OCI-LY1 (cell line): ENCODE measurements around the gene UNC13A.

Experiments
- H2AFZ ChIP-seq: fragments of 200-600 bp; sonication (generic), shearing (Covaris generic); 2 replicates; pipeline ENCODE4 v1.6.0; 2014; ENCODE audit warnings: antibody characterized with exemption, mild to moderate bottlenecking, low read length
- H3F3A ChIP-seq: fragments of 200-600 bp; sonication (generic), shearing (Covaris generic); 2 replicates; pipeline ENCODE4 v1.6.0; 2014; ENCODE audit warnings: mild to moderate bottlenecking, antibody characterized with exemption, low read length, moderate library complexity; ENCODE audit not compliant: insufficient read depth
- H3K27ac ChIP-seq: fragments of 200-600 bp; sonication (generic); 2 replicates; pipeline ENCODE4 v1.5.1; 2014; ENCODE audit warnings: low read length, mixed run types, mild to moderate bottlenecking, low read depth; ENCODE audit not compliant: poor library complexity, severe bottlenecking
- H3K27me3 ChIP-seq: fragments of 200-600 bp; sonication (generic); 2 replicates; pipeline ENCODE4 v1.6.0; 2014; ENCODE audit warnings: antibody characterized with exemption, mild to moderate bottlenecking, low read length, moderate library complexity; ENCODE audit not compliant: insufficient read depth
- H3K36me3 ChIP-seq: fragments of 200-600 bp; sonication (generic); 2 replicates; pipeline ENCODE4 v1.6.1; 2014; ENCODE audit warnings: mild to moderate bottlenecking, antibody characterized with exemption, low read length, moderate library complexity, mixed read lengths; ENCODE audit not compliant: insufficient read depth
- H3K4me1 ChIP-seq: fragments of 200-600 bp; sonication (generic); 2 replicates; pipeline ENCODE4 v1.5.1; 2014; ENCODE audit warnings: mild to moderate bottlenecking, low read length, moderate library complexity; ENCODE audit not compliant: insufficient read depth, severe bottlenecking
- H3K4me2 ChIP-seq: fragments of 200-600 bp; sonication (generic), shearing (Covaris generic); 2 replicates; pipeline ENCODE4 v1.6.1; 2014; ENCODE audit warnings: low read length
- H3K4me3 ChIP-seq: fragments of 200-600 bp; sonication (generic); 2 replicates; pipeline ENCODE4 v1.5.1; 2014; ENCODE audit warnings: low read length, low read depth, mild to moderate bottlenecking, mixed read lengths; ENCODE audit not compliant: poor library complexity, severe bottlenecking
- H3K79me2 ChIP-seq: fragments of 200-600 bp; shearing (Covaris generic); 2 replicates; pipeline ENCODE4 v1.6.1; 2016; ENCODE audit warnings: mixed run types, low read length, mixed read lengths; ENCODE audit not compliant: insufficient read depth
- H3K9ac ChIP-seq: fragments of 200-600 bp; sonication (generic), shearing (Covaris generic); 2 replicates; pipeline ENCODE4 v1.6.1; 2014; ENCODE audit warnings: mild to moderate bottlenecking, low read length, mixed read lengths
- H3K9me2 ChIP-seq: fragments of 200-600 bp; sonication (generic), shearing (Covaris generic); 2 replicates; pipeline ENCODE4 v1.6.1; 2014; ENCODE audit warnings: low read depth, mild to moderate bottlenecking, low read length, mixed read lengths
- H3K9me3 ChIP-seq: fragments of 200-600 bp; shearing (Covaris generic); 2 replicates; pipeline ENCODE4 v1.6.1; 2014; ENCODE audit warnings: low read length, mixed read lengths
- H4K20me1 ChIP-seq: fragments of 200-600 bp; sonication (generic), shearing (Covaris generic); 2 replicates; pipeline ENCODE4 v1.6.0; 2016; ENCODE audit warnings: mild to moderate bottlenecking, low read length; ENCODE audit not compliant: insufficient read depth
- EZH2 ChIP-seq: fragments of 200-600 bp; sonication (generic), shearing (Covaris generic); IDR thresholded peaks from 2 replicates; pipeline ENCODE4 v1.8.0; 2017; ENCODE audit warnings: borderline replicate concordance, mixed run types, mild to moderate bottlenecking, antibody characterized with exemption, low read length, moderate library complexity, mixed read lengths
- TF ChIP-seq, protein P1 (sequence below): fragments of 200-600 bp; sonication (generic), shearing (Covaris generic); IDR thresholded peaks from 2 replicates; pipeline ENCODE4 v1.5.1; 2017; ENCODE audit warnings: mild to moderate bottlenecking, antibody characterized with exemption, low read length, moderate library complexity, mixed read lengths

UNC13A gene

DNA sequence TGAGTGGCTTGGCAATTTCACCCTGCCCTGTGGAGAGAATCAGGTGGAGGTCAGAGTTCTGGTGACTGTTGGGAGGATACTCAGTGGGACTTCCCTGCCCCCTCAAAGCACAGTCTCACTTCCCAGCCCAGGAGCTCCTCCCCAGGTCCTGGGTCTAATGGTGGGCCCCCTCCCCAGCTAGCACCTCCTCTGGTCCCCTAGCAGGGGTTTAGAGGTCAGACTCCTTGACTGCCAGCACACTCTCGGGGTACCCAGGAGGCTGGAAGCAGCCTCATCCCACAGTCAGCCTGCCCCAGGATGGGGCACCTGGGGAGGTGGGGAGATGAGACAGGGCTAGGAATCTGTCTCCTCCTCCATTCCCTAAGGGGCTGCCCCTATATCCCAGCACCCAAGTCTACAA lies 67.5 kb downstream of the UNC13A start:
- H3K79me2 ChIP-seq: no peaks in the 10 kb centered on the region
- TF ChIP-seq, protein P1, sequence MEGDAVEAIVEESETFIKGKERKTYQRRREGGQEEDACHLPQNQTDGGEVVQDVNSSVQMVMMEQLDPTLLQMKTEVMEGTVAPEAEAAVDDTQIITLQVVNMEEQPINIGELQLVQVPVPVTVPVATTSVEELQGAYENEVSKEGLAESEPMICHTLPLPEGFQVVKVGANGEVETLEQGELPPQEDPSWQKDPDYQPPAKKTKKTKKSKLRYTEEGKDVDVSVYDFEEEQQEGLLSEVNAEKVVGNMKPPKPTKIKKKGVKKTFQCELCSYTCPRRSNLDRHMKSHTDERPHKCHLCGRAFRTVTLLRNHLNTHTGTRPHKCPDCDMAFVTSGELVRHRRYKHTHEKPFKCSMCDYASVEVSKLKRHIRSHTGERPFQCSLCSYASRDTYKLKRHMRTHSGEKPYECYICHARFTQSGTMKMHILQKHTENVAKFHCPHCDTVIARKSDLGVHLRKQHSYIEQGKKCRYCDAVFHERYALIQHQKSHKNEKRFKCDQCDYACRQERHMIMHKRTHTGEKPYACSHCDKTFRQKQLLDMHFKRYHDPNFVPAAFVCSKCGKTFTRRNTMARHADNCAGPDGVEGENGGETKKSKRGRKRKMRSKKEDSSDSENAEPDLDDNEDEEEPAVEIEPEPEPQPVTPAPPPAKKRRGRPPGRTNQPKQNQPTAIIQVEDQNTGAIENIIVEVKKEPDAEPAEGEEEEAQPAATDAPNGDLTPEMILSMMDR: no peak
- no peak for TF ChIP-seq EZH2
- no peak overlapping the region for H3K4me2 ChIP-seq
- no peaks in the 10 kb centered on the region for H3K4me1 ChIP-seq
- no peaks in the 10 kb centered on the region for H4K20me1 ChIP-seq
- no peaks in the 10 kb centered on the region for H3F3A ChIP-seq
- no peaks in the 10 kb centered on the region for H3K27me3 ChIP-seq
- H3K9ac ChIP-seq: no peak overlapping the region
- no peak overlapping the region for H3K27ac ChIP-seq
- H2AFZ ChIP-seq: no peak overlapping the region
- H3K9me2 ChIP-seq: no peaks in the 10 kb centered on the region
- H3K4me3 ChIP-seq: no peak overlapping the region
- no peaks in the 10 kb centered on the region for H3K36me3 ChIP-seq
- H3K9me3 ChIP-seq: no peaks in the 10 kb centered on the region

DNA sequence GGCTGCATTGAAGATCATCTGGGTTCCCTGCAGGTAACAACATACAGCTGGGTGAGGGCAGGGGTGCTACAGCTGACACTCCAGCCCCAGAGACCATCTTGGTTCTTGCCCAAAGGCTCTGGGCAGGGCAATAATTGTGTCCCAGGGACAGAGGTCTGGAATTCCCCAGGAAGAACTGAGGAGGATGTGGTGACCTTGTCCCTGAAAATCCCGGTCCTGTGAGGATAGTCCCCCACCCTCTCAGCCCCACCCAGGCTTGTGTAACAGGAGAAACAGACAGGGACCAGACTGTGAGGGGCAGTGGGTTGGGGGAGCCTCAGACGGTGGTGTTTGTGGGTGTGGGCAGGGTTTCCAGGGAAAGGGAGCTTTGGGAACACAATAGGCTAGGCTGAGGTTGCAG lies 69.2 kb downstream of the UNC13A start:
- no peaks in the 10 kb centered on the region for H3K9me2 ChIP-seq
- no peaks in the 10 kb centered on the region for H3K79me2 ChIP-seq
- no peaks in the 10 kb centered on the region for H3K27me3 ChIP-seq
- H2AFZ ChIP-seq: no peak overlapping the region
- no peak overlapping the region for H3K9ac ChIP-seq
- no peaks in the 10 kb centered on the region for H3K4me1 ChIP-seq
- no peaks in the 10 kb centered on the region for H3K9me3 ChIP-seq
- H3F3A ChIP-seq: no peaks in the 10 kb centered on the region
- no peak overlapping the region for H3K4me3 ChIP-seq
- H3K27ac ChIP-seq: no peak overlapping the region
- TF ChIP-seq EZH2: no peak
- TF ChIP-seq, protein P1: no peak
- no peaks in the 10 kb centered on the region for H4K20me1 ChIP-seq
- no peak overlapping the region for H3K4me2 ChIP-seq
- no peaks in the 10 kb centered on the region for H3K36me3 ChIP-seq

DNA sequence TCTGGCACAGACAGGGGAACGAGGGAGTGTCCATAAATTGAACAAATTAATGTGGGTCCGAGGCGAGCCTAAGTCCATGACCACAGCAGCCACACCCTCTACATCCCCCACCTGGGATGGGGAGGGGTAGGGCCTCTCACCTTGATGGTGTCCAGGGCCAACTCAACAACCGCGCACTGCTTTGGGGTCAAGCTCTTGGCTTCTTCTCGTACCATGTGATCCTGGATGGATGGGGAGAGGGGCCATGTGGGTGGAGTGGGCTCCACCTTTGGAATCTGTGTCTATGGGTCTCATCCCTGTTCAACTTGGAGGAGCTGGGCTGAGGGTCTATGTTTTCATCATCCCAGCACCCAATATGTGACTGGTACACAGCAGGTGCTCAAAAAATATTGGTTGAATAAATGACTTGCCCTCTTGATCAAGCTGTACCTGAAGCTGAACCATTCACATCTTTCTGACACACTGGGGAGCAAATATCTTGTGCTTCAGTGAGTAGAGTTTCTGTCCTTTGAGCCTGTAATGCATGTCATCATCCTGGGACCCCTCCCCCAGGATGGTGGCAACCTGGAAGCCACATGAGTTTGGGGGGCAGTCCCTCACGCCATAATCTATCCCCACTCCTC lies 69.8 kb downstream of the UNC13A start:
- no peak overlapping the region for H2AFZ ChIP-seq
- H3K27ac ChIP-seq: no peak overlapping the region
- no peaks in the 10 kb centered on the region for H3K79me2 ChIP-seq
- H3K36me3 ChIP-seq: no peaks in the 10 kb centered on the region
- no peak overlapping the region for H3K9ac ChIP-seq
- H3K4me2 ChIP-seq: no peak overlapping the region
- H3K9me3 ChIP-seq: no peaks in the 10 kb centered on the region
- no peaks in the 10 kb centered on the region for H3K4me1 ChIP-seq
- no peak for TF ChIP-seq EZH2
- TF ChIP-seq, protein P1: no peak
- no peak overlapping the region for H3K4me3 ChIP-seq
- no peaks in the 10 kb centered on the region for H3K27me3 ChIP-seq
- H3F3A ChIP-seq: no peaks in the 10 kb centered on the region
- H3K9me2 ChIP-seq: no peaks in the 10 kb centered on the region
- H4K20me1 ChIP-seq: no peaks in the 10 kb centered on the region
